Loucy (cell line): ENCODE results near the gene ACER3.

ENCODE experiments used
- H2AFZ ChIP-seq: fragments of 200-600 bp; sonication (generic); 2 replicates; pipeline ENCODE4 v1.6.0; 2016; ENCODE audit warnings: antibody characterized with exemption, mild to moderate bottlenecking, low read length, moderate library complexity
- H3F3A ChIP-seq: fragments of 200-600 bp; 2 replicates; pipeline ENCODE4 v1.6.0; 2016; ENCODE audit warnings: antibody characterized with exemption, low read depth, mild to moderate bottlenecking
- H3K27me3 ChIP-seq: fragments of 200-600 bp; sonication (generic); 2 replicates; pipeline ENCODE4 v1.6.1; 2014; ENCODE audit warnings: low read length, mild to moderate bottlenecking; ENCODE audit not compliant: insufficient read depth, poor library complexity, severe bottlenecking
- H3K36me3 ChIP-seq: fragments of 200-600 bp; sonication (generic); 2 replicates; pipeline ENCODE4 v1.6.1; 2016; ENCODE audit warnings: low read length; ENCODE audit not compliant: insufficient read depth
- H3K4me1 ChIP-seq: fragments of 200-600 bp; sonication (generic); 2 replicates; pipeline ENCODE4 v1.5.1; 2014; ENCODE audit warnings: low read length, mild to moderate bottlenecking; ENCODE audit not compliant: insufficient read depth, poor library complexity, severe bottlenecking
- H3K4me2 ChIP-seq: fragments of 200-600 bp; sonication (generic); 2 replicates; pipeline ENCODE4 v1.6.0; 2014; ENCODE audit warnings: antibody characterized with exemption, low read length, low read depth, mild to moderate bottlenecking; ENCODE audit not compliant: poor library complexity, severe bottlenecking
- H3K4me3 ChIP-seq: fragments of 200-600 bp; sonication (generic); 2 replicates; pipeline ENCODE4 v1.5.1; 2014; ENCODE audit warnings: low read length, mild to moderate bottlenecking, mixed read lengths; ENCODE audit not compliant: poor library complexity, severe bottlenecking
- H3K79me2 ChIP-seq: fragments of 200-600 bp; sonication (generic); 2 replicates; pipeline ENCODE4 v1.6.1; 2014; ENCODE audit warnings: low read length; ENCODE audit not compliant: insufficient read depth
- H3K9ac ChIP-seq: fragments of 200-600 bp; sonication (generic); 2 replicates; pipeline ENCODE4 v1.6.0; 2014; ENCODE audit warnings: mild to moderate bottlenecking, low read depth, low read length, moderate library complexity; ENCODE audit not compliant: poor library complexity, severe bottlenecking
- H3K9me2 ChIP-seq: fragments of 200-600 bp; sonication (generic); replicated peaks from 2 replicates; pipeline ENCODE4 v1.6.1; 2016; ENCODE audit warnings: low read depth, low read length, mixed read lengths
- H3K9me3 ChIP-seq: fragments of 200-600 bp; sonication (generic); 2 replicates; pipeline ENCODE4 v1.6.1; 2014; ENCODE audit warnings: mild to moderate bottlenecking, antibody characterized with exemption, low read length, low read depth; ENCODE audit not compliant: insufficient read depth
- H4K20me1 ChIP-seq: fragments of 200-600 bp; sonication (generic); 2 replicates; pipeline ENCODE4 v1.6.0; 2014; ENCODE audit warnings: antibody characterized with exemption, low read length, mild to moderate bottlenecking; ENCODE audit not compliant: insufficient read depth, poor library complexity, severe bottlenecking
- CTCF ChIP-seq: fragments of 200-600 bp; sonication (generic); conservative IDR thresholded peaks from 2 replicates; pipeline ENCODE4 v1.5.1; 2014; ENCODE audit warnings: mild to moderate bottlenecking, antibody characterized with exemption, low read length
- EZH2phosphoT487 ChIP-seq: fragments of 200-600 bp; IDR thresholded peaks from 2 replicates; pipeline ENCODE4 v1.6.1; 2018; ENCODE audit warnings: antibody characterized with exemption, mild to moderate bottlenecking, moderate library complexity, borderline replicate concordance

ACER3 gene

GRCh38 chr11:77073328-77074001 is 212.7 kb downstream of the ACER3 start:
- H3K36me3 ChIP-seq = no peaks in the 10 kb centered on the region
- H3K27me3 ChIP-seq = no peaks in the 10 kb centered on the region
- H3K9me2 ChIP-seq = no peaks in the 10 kb centered on the region
- H4K20me1 ChIP-seq = no peaks in the 10 kb centered on the region
- H3K4me2 ChIP-seq = peak overlapping the region; percentile 75
- H2AFZ ChIP-seq = no peak overlapping the region
- H3F3A ChIP-seq = no peaks in the 10 kb centered on the region
- H3K4me3 ChIP-seq = peak overlapping the region; percentile 60
- peaks cover 39% of the 10 kb centered on the region for H3K79me2 ChIP-seq
- H3K9ac ChIP-seq = peak overlapping the region; percentile 80
- no peaks in the 10 kb centered on the region for H3K9me3 ChIP-seq
- TF ChIP-seq CTCF = peak; percentile 51
- TF ChIP-seq EZH2phosphoT487 = no peak
- H3K4me1 ChIP-seq = peaks cover 75% of the 10 kb centered on the region

- Histone ChIP-seq H3K9me3 (no peaks in the 10 kb centered on the region), H3K4me3 (peak overlapping the region; percentile 60), H3K4me2 (peak overlapping the region; percentile 75), H3K9me2 (no peaks in the 10 kb centered on the region), H3K27me3 (no peaks in the 10 kb centered on the region), H3F3A (no peaks in the 10 kb centered on the region), H3K9ac (peak overlapping the region; percentile 80), H2AFZ (no peak overlapping the region), H4K20me1 (no peaks in the 10 kb centered on the region), H3K36me3 (no peaks in the 10 kb centered on the region), H3K4me1 (peaks cover 70% of the 10 kb centered on the region), H3K79me2 (peaks cover 32% of the 10 kb centered on the region)
- TF ChIP-seq EZH2phosphoT487 (no peak), CTCF (no peak)
Measured at GRCh38 chr11:77074205-77074604, 213.5 kb downstream of the ACER3 start.

GRCh38 chr11:77074626-77075221 is 214.0 kb downstream of the ACER3 start:
- Histone ChIP-seq H3K9ac (peak overlapping the region; percentile 80), H3F3A (no peaks in the 10 kb centered on the region), H3K36me3 (no peaks in the 10 kb centered on the region), H3K4me2 (peak overlapping the region; percentile 75), H3K9me3 (no peaks in the 10 kb centered on the region), H3K79me2 (peaks cover 36% of the 10 kb centered on the region), H3K27me3 (no peaks in the 10 kb centered on the region), H3K4me3 (no peak overlapping the region), H3K4me1 (peaks cover 71% of the 10 kb centered on the region), H2AFZ (no peak overlapping the region), H3K9me2 (no peaks in the 10 kb centered on the region), H4K20me1 (no peaks in the 10 kb centered on the region)
- TF ChIP-seq EZH2phosphoT487 (no peak), CTCF (no peak)
